Cardiac fibroblast (primary cell): ENCODE data around the gene PLEKHG7.
"Not testable (repeated sequence)": the region's sequence is repeated elsewhere in the genome, so short reads cannot be mapped to it uniquely, and the experiment has no call there.

Experiments
- DNase-seq, 2 donors: peaks; one replicate each; pipeline versions ENCODE4 v3.0.0 to v3.0.0-alpha.2; 2010; ENCODE audit warnings: low read depth in 2 of 2
- H3K4me3 ChIP-seq, 2 donors: replicated peaks in 1 of 2; 1 replicate in 1 of 2; 2 replicates in 1 of 2; pipeline ENCODE4 v1.5.1; 2011; ENCODE audit warnings: low read depth in 2 of 2, low read length in 2 of 2, mild to moderate bottlenecking in 2 of 2, moderate library complexity in 1 of 2
- CTCF ChIP-seq: IDR thresholded peaks from one replicate; pipeline ENCODE4 v1.5.1; 2011; ENCODE audit warnings: low read depth, mild to moderate bottlenecking, low read length, inconsistent platforms

Gene PLEKHG7

GRCh38 chr12:92665496-92665895 is 37.3 kb upstream of the PLEKHG7 start:
- DNase-seq, result no peak
- TF ChIP-seq CTCF, result no peak
- no peak overlapping the region for H3K4me3 ChIP-seq

GRCh38 chr12:92668739-92669138 is 34.0 kb upstream of the PLEKHG7 start:
- no peak overlapping the region for H3K4me3 ChIP-seq
- DNase-seq, result no peak
- TF ChIP-seq CTCF, result no peak

GRCh38 chr12:92671524-92671923 is 31.3 kb upstream of the PLEKHG7 start:
- not testable (repeated sequence) for H3K4me3 ChIP-seq, DNase-seq

- no peak for TF ChIP-seq CTCF
- no peak overlapping the region for H3K4me3 ChIP-seq
- DNase-seq, result no peak
These were observed 29.0 kb upstream of the PLEKHG7 start for GRCh38 chr12:92673756-92674155.

GRCh38 chr12:92674500-92674899 is 28.3 kb upstream of the PLEKHG7 start:
- DNase-seq, result no peak
- TF ChIP-seq CTCF, result no peak
- no peak overlapping the region for H3K4me3 ChIP-seq

GRCh38 chr12:92675092-92675865 is 27.5 kb upstream of the PLEKHG7 start:
- no peak for TF ChIP-seq CTCF
- no peak for DNase-seq
- no peak overlapping the region for H3K4me3 ChIP-seq

- no peak for TF ChIP-seq CTCF
- DNase-seq, result no peak
- no peak overlapping the region for H3K4me3 ChIP-seq
These were observed 26.1 kb upstream of the PLEKHG7 start for GRCh38 chr12:92676710-92677109.
